Body of pancreas (tissue), 4 donors: ENCODE data around the gene KLHL29. TPM values are rescaled to one million over a fixed set of nuclear protein-coding genes. Genes with fewer than 3 reads are reported as not detected.

Experiments
- ATAC-seq: fragments of 150-250 bp; one replicate; pipeline ENCODE4 v1.9.1; 2016
- DNase-seq, 4 donors: peaks; one replicate each; pipeline ENCODE4 v3.0.0-alpha.2; 2019
- H3K27ac ChIP-seq, 4 donors: fragments of 200-600 bp; sonication (generic); 1 replicate in 3 of 4; 2 replicates in 1 of 4; pipeline versions ENCODE4 v1.5.1 to v1.6.1; 2016 to 2019; ENCODE audit warnings: mild to moderate bottlenecking in 1 of 4, mixed read lengths in 1 of 4, moderate library complexity in 1 of 4
- H3K27me3 ChIP-seq, 2 donors: fragments of 200-600 bp; sonication (generic); one replicate each; pipeline ENCODE4 v1.6.0; 2016; ENCODE audit warnings: mild to moderate bottlenecking in 1 of 2
- H3K36me3 ChIP-seq, 2 donors: fragments of 200-600 bp; sonication (generic); replicated peaks in 1 of 2; 2 replicates each; pipeline ENCODE4 v1.5.1; 2016; ENCODE audit warnings: low read depth in 2 of 2; ENCODE audit not compliant: insufficient read depth in 1 of 2
- H3K4me1 ChIP-seq: fragments of 200-600 bp; sonication (generic); one replicate; pipeline ENCODE4 v1.6.0; 2016
- H3K4me3 ChIP-seq, 2 donors: fragments of 200-600 bp; sonication (generic); 1 replicate in 1 of 2; 2 replicates in 1 of 2; pipeline ENCODE4 v1.5.1; 2016 to 2019
- H3K9me3 ChIP-seq, 3 donors: fragments of 200-600 bp; sonication (generic); 1 replicate in 2 of 3; 2 replicates in 1 of 3; pipeline ENCODE4 v1.5.1; 2016
- POLR2A ChIP-seq, 3 donors: fragments of 450-650 bp; IDR thresholded peaks; one replicate each; pipeline ENCODE4 v1.6.1; 2016; ENCODE audit warnings: antibody characterized with exemption in 3 of 3, mild to moderate bottlenecking in 2 of 3
- WGBS, 2 donors: methylation state at CpG; one replicate each; pipeline ENCODE4 v1.1.5; 2017; 5-methylcytosine and 5-hydroxymethylcytosine counted together
- intact Hi-C: fragments of 100-400 bp; cut with DNase I; formaldehyde crosslinking; loops from one replicate; pipeline ENCODE4 v1.15.1; 2023
- total RNA-seq, 2 donors: library from RNA; depleted of rRNA; stranded (reverse); fragments of >200 nt; gene quantifications; one replicate each; pipeline ENCODE4 v1.1.0, GENCODE V29; 2016
- TF ChIP-seq, protein P1 (sequence below), 7 experiments: fragments of 450-650 bp in 4 of 7; fragments of 200-600 bp in 3 of 7; sonication (generic) in 3 of 7; IDR thresholded peaks; one replicate each; pipeline ENCODE4 v1.5.1; 2016 to 2019; ENCODE audit warnings: antibody characterized with exemption in 7 of 7

The KLHL29 gene
- total RNA-seq, 2 donors from 2014 or later = 4.0 to 4.4 TPM

DNA sequence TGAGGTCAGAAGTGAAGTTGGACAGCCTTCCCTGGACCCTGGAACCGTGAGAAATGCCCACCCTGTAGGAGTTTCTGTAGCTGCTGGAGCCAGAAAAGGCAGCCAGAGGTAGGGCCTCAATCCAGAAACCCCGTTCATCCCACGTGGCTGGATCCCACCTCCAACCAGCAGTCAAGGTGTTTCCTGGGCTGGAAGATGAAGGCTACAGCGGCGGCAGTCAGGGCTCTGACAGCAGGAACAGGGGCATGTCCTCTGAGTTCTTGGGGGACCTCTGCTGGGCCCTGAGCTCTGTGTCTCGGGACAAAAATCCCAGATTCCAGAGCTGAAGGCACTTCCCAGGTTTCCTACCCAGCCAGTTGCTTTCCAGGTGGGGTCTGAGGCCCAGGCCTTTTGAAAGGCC, 218.2 kb downstream of the KLHL29 start:
- intact Hi-C loops = no loop called here
- Histone ChIP-seq H3K9me3 (peaks cover 0 to 7% (median 0%) of the 10 kb centered on the region in 3 donors), H3K27ac (no peak overlapping the region), H3K27me3 (no peaks in the 10 kb centered on the region), H3K36me3 (no peaks in the 10 kb centered on the region), H3K4me1 (no peaks in the 10 kb centered on the region), H3K4me3 (no peak overlapping the region)
- no peak for DNase-seq
- TF ChIP-seq, protein P1, sequence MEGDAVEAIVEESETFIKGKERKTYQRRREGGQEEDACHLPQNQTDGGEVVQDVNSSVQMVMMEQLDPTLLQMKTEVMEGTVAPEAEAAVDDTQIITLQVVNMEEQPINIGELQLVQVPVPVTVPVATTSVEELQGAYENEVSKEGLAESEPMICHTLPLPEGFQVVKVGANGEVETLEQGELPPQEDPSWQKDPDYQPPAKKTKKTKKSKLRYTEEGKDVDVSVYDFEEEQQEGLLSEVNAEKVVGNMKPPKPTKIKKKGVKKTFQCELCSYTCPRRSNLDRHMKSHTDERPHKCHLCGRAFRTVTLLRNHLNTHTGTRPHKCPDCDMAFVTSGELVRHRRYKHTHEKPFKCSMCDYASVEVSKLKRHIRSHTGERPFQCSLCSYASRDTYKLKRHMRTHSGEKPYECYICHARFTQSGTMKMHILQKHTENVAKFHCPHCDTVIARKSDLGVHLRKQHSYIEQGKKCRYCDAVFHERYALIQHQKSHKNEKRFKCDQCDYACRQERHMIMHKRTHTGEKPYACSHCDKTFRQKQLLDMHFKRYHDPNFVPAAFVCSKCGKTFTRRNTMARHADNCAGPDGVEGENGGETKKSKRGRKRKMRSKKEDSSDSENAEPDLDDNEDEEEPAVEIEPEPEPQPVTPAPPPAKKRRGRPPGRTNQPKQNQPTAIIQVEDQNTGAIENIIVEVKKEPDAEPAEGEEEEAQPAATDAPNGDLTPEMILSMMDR (IDR thresholded peaks at IDR 0.05) = no peak
- TF ChIP-seq POLR2A (IDR thresholded peaks at IDR 0.05) = no peak
- WGBS, 2 donors = 79 to 85% methylated on average over 3 to 6 of the region's 6 CpGs
- ATAC-seq = no peak

DNA sequence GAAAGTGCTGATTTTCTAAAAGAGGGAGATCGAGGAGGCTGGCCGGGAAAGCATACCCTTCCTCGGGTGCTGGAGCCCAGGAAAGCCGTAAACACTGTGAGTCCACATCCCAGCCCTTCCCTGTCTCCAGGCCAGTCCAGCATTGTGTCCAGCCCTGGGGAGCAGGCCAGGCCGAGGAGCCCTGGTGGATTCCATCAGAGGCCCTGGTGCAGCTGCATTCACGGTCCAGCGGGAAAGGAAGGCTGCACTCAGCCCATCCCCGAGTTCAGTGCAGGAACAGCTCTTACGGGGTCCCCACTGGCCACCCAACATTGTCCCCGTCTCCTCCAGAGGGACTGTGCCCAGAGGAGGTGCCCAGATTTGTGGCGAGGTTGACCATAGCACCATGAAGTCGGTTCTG, 218.6 kb downstream of the KLHL29 start:
- TF ChIP-seq POLR2A (IDR thresholded peaks at IDR 0.05) = no peak
- TF ChIP-seq, protein P1 (IDR thresholded peaks at IDR 0.05) = no peak
- ATAC-seq (no peak), DNase-seq (no peak)
- H3K4me1 ChIP-seq = no peaks in the 10 kb centered on the region
- intact Hi-C loops = no loop called here
- H3K9me3 ChIP-seq = peaks cover 0 to 7% (median 0%) of the 10 kb centered on the region in 3 donors
- H3K36me3 ChIP-seq = no peaks in the 10 kb centered on the region
- H3K27me3 ChIP-seq = no peaks in the 10 kb centered on the region
- H3K27ac ChIP-seq = no peak overlapping the region
- WGBS, 2 donors = 81 to 93% methylated on average over 7 to 12 of the region's 12 CpGs
- H3K4me3 ChIP-seq = no peak overlapping the region

DNA sequence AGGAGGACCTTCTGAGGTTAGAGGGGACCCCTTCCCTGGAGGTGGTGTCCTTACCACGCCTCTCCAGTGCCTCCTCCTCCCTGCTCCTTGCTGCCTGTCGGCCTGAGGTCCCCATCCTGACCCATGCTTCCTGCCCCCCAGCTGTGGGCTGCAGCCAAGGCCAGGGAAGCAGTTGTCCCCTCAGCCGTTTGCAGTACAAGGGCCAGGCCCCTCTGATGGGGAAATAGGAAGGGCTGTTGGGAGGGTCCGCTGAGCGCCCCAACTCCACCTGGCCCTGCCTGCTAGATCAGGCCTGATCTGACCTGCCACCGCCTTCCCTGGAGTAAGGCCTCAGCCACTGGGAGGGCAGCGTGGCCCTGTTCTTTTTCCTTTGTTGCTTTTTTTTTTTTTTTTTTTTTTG, 219.8 kb downstream of the KLHL29 start:
- H3K27me3 ChIP-seq = no peaks in the 10 kb centered on the region
- 84 to 88% methylated on average over 6 to 7 of the region's 7 CpGs for WGBS, 2 donors
- DNase-seq (no peak), ATAC-seq (no peak)
- H3K9me3 ChIP-seq = peaks cover 0 to 7% (median 0%) of the 10 kb centered on the region in 3 donors
- H3K36me3 ChIP-seq = no peaks in the 10 kb centered on the region
- intact Hi-C loops = no loop called here
- H3K4me1 ChIP-seq = no peaks in the 10 kb centered on the region
- no peak overlapping the region for H3K27ac ChIP-seq
- TF ChIP-seq, protein P1 (IDR thresholded peaks at IDR 0.05) = no peak
- no peak for TF ChIP-seq POLR2A (IDR thresholded peaks at IDR 0.05)
- no peak overlapping the region for H3K4me3 ChIP-seq

DNA sequence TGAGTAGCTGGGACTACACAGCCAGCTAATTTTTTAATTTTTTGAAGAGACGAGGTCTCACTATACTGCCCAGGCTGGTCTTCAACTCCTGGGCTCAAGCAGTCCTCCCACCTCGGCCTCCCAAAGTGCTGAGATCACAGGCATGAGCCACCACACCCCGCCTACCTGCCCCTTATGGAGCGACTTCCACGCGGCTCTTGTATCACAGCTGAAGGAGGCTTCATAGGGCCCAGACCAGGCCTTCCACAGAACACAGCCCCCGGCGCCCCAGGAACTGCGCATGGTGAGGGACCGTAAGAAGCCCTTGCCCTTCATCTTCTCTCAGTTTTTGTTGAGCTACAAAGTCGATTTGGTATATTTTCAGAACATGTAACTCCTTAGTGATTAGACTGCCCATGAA, 220.3 kb downstream of the KLHL29 start:
- peaks cover 0 to 7% (median 0%) of the 10 kb centered on the region in 3 donors for H3K9me3 ChIP-seq
- ATAC-seq (no peak), DNase-seq (no peak)
- no peak overlapping the region for H3K4me3 ChIP-seq
- intact Hi-C loops = no loop called here
- H3K36me3 ChIP-seq = no peaks in the 10 kb centered on the region
- 85 to 93% methylated on average over 11 of the region's 11 CpGs for WGBS, 2 donors
- no peaks in the 10 kb centered on the region for H3K4me1 ChIP-seq
- no peak overlapping the region for H3K27ac ChIP-seq
- TF ChIP-seq POLR2A (IDR thresholded peaks at IDR 0.05) = no peak
- TF ChIP-seq, protein P1 (IDR thresholded peaks at IDR 0.05) = no peak
- H3K27me3 ChIP-seq = no peaks in the 10 kb centered on the region

DNA sequence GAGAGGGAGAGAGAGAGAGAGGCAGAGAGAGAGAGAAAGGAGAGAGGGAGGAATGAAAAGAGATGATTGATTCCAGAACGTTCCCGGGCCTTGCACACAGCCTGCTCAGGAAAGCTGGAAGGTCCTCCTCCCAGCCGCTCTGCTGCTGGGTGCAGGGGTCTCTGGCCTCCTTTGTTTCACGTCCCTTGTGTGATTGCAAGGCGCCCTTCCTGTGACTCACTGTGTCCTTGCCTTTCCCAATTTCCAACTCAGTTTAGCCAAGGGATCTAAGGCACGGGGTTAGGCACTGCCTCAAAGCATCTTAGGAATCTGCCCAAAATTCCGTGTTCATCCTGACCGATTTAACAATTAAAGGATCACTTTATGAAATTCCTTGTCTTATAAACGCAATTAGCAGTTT, 221.2 kb downstream of the KLHL29 start:
- TF ChIP-seq, protein P1 (IDR thresholded peaks at IDR 0.05) = no peak
- TF ChIP-seq POLR2A (IDR thresholded peaks at IDR 0.05) = no peak
- Histone ChIP-seq H3K4me3 (no peak overlapping the region), H3K27ac (no peak overlapping the region), H3K9me3 (peaks cover 0 to 11% (median 0%) of the 10 kb centered on the region in 3 donors), H3K27me3 (no peaks in the 10 kb centered on the region), H3K4me1 (no peaks in the 10 kb centered on the region), H3K36me3 (no peaks in the 10 kb centered on the region)
- ATAC-seq (no peak), DNase-seq (no peak)
- WGBS, 2 donors = 77 to 88% methylated on average over 9 of the region's 9 CpGs
- intact Hi-C loops = no loop called here
